Kidney (tissue), 14 donors: ENCODE measurements around the gene ALPL. TPM values are rescaled to one million over a fixed set of nuclear protein-coding genes. Genes with fewer than 3 reads are reported as not detected.

Source experiments
- DNase-seq, 5 donors: peaks; one replicate each; pipeline ENCODE4 v3.0.0-alpha.2; 2013 to 2020
- FAIRE-seq: peaks from 2 replicates; lab custom pipeline; 2012; peaks lifted over from hg19 to GRCh38; lab: Jason Lieb, UNC
- H3K27ac ChIP-seq, 2 donors: one replicate each; pipeline ENCODE4 v1.7.0; 2013; ENCODE audit warnings: low read depth in 2 of 2, low read length in 2 of 2, inconsistent platforms in 1 of 2
- H3K27me3 ChIP-seq: one replicate; pipeline ENCODE4 v1.7.1; 2013; ENCODE audit warnings: low read length, inconsistent platforms; ENCODE audit not compliant: control insufficient read depth, insufficient read depth
- H3K36me3 ChIP-seq, 3 donors: one replicate each; pipeline versions ENCODE4 v1.7.0 to v1.7.1; 2013; ENCODE audit warnings: low read length in 3 of 3, control low read depth in 1 of 3, inconsistent platforms in 1 of 3; ENCODE audit not compliant: insufficient read depth in 3 of 3, control insufficient read depth in 2 of 3
- H3K4me1 ChIP-seq, 3 donors: one replicate each; pipeline versions ENCODE4 v1.7.0 to v1.7.1; 2013; ENCODE audit warnings: low read length in 3 of 3, inconsistent platforms in 1 of 3, low read depth in 1 of 3; ENCODE audit not compliant: control insufficient read depth in 2 of 3, insufficient read depth in 2 of 3
- H3K4me3 ChIP-seq, 3 donors: one replicate each; pipeline versions ENCODE4 v1.7.0 to v1.8.1; 2013; ENCODE audit warnings: low read length in 3 of 3, control low read depth in 1 of 3, inconsistent platforms in 1 of 3
- H3K9ac ChIP-seq, 3 donors: one replicate each; pipeline versions ENCODE4 v1.7.0 to v1.7.1; 2013; ENCODE audit warnings: low read length in 3 of 3, control low read depth in 1 of 3, inconsistent platforms in 1 of 3
- H3K9me3 ChIP-seq, 3 donors: one replicate each; pipeline versions ENCODE4 v1.7.0 to v1.7.1; 2013; ENCODE audit warnings: low read length in 3 of 3, control low read depth in 1 of 3, inconsistent platforms in 1 of 3; ENCODE audit not compliant: control insufficient read depth in 2 of 3, insufficient read depth in 1 of 3
- CTCF ChIP-seq: IDR thresholded peaks from 3 replicates; pipeline ENCODE4 v1.5.1; 2012; ENCODE audit warnings: mild to moderate bottlenecking, moderate library complexity, borderline replicate concordance; ENCODE audit not compliant: insufficient read depth; ENCODE audit errors: extremely low read depth
- intact Hi-C: fragments of 100-400 bp; cut with DNase I; formaldehyde crosslinking; loops from one replicate; pipeline ENCODE4 v1.11.1; 2022
- polyA plus RNA-seq: library from polyadenylated mRNA; stranded (reverse); fragments of 350-450 nt; fragmentation: Illumina TruSeq; extraction: RNeasy Lipid Tissue Mini Kit (QIAGEN cat#74804); gene quantifications from one replicate; pipeline ENCODE4 v1.2.3, GENCODE V29; 2014; ENCODE audit warnings: low read depth, low replicate concordance; ENCODE audit not compliant: insufficient read depth
- total RNA-seq: library from RNA; stranded (reverse); fragmentation: NEBNext Ultra II Directional; extraction: Animal tissue kit (Norgen Biotek cat#: 25700); gene quantifications from one replicate; pipeline ENCODE4 v1.2.1, GENCODE V29; 2021
- donor health status: control.
- donor health status: control.
- donor health status: control.
- donor health status: control.
- donor health status: control.
- donor health status: DM: yes; HTN: yes; CAD: no.
- donor health status: Normal renal cell carcinoma (clear cell type).

ALPL gene
- total and polyA plus RNA-seq, 2 donors from 2014 or later = 8.4 to 133 TPM

DNA sequence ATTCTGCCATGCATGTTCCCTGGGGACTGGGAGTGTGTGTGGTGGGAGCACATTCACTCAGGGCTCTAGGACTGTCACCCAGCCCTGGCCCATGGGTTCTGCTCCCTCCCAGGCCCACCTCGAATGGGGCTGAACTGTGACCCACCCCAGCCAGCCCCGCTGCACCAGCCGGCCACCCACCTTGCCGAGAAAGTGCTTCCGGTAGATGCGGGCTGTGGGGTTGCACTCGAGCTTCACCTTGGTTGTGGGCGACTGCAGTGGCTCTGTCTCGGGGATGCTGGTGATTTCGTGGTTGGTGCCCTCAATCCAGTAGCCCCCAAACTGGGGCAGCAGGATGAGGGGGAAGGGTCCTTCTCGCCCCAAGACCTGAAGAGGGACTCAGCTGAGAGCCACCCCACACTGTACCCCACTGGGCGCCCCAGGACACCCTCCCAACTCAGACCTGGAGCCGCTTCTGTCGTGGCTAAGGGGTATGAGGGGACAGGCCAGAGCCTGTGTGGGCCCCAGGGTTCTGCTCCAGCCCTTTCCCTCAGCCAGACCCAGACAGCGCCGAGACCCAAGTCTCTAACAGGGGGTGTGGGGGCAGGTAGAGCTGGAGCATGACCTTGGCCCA is 108.0 kb downstream of the ALPL start:
- Histone ChIP-seq H3K4me3 (no peak overlapping the region), H3K27ac (no peak overlapping the region), H3K36me3 (peaks cover 0 to 22% (median 6%) of the 10 kb centered on the region in 3 donors), H3K9ac (no peak overlapping the region), H3K9me3 (no peaks in the 10 kb centered on the region), H3K4me1 (peaks cover 0 to 3% (median 0%) of the 10 kb centered on the region in 3 donors), H3K27me3 (no peaks in the 10 kb centered on the region)
- DNase-seq (peak in 1 of 5 donors; percentile 66), FAIRE-seq (no peak)
- intact Hi-C loops = no loop called here
- TF ChIP-seq CTCF = no peak

DNA sequence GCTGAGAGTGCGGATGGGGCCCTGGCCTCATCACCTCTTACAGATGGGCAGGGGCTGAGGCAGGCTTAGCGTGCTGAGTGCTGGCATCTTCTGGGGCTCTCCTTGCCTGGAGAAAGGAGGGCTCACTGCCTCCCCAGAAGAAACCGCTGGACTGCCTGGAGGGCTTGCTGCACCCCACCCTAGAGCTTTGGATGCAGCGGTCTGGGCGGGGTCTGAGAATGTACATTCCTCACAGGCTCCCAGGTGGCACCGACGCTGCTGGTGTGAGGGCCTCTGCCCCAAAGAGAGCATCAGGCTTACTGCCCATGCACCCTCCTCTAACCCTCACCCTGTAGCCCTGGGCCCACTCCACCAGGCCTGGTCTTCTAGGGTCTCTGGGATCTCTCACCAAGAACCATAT is 108.8 kb downstream of the ALPL start:
- H3K4me3 ChIP-seq = no peak overlapping the region
- H3K4me1 ChIP-seq = peaks cover 0 to 7% (median 4%) of the 10 kb centered on the region in 3 donors
- H3K27ac ChIP-seq = no peak overlapping the region
- FAIRE-seq (no peak), DNase-seq (peak in 1 of 5 donors; percentile 44)
- no peak overlapping the region for H3K9ac ChIP-seq
- H3K27me3 ChIP-seq = no peaks in the 10 kb centered on the region
- intact Hi-C loops = no loop called here
- TF ChIP-seq CTCF = no peak
- no peaks in the 10 kb centered on the region for H3K9me3 ChIP-seq
- H3K36me3 ChIP-seq = peaks cover 0 to 14% (median under 1%) of the 10 kb centered on the region in 3 donors

DNA sequence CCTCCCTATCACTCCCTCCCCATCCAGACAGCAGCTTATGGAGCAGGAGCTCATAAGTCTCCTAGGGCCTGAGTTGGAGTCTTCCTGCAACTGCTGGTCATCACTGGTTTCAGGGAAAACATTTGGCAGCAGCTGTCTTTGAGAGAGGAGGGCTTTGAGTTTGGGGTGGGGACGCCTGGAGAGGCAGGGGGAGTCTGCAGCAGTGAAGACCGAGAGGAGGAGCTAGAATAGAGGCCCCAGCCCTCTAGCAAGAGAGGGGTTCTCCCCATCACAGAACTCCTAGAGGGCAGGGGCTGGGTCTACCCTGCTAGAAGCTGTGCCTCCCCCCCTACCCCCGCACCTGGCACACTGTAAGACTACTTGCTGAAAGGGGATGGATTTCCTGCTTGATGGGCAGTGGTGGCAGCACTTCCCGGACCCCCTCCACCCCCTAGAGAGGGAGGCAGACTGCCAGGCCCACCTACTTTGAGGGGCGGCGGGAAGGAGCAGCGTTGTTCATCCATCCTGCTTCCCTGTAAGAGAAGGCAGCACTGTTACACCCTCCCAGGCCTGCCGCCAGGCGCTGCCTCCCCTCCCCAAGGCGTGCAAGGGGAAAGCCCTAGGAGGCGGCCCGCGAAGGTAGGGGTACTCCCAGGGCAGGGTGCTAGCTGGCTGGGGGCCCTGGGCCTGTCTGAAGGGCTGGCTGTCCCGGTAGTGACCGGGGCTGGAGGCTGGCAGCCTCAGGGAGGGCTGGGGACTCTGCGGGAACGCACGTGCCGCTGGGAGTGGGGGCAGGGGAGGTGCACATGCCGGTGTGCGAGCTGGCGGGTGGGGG is 109.5 kb downstream of the ALPL start:
- Histone ChIP-seq H3K4me3 (no peak overlapping the region), H3K36me3 (peaks cover 0 to 7% (median 0%) of the 10 kb centered on the region in 3 donors), H3K27me3 (no peaks in the 10 kb centered on the region), H3K27ac (peak overlapping the region in 1 of 2 donors; percentile 43), H3K9ac (no peak overlapping the region), H3K9me3 (no peaks in the 10 kb centered on the region), H3K4me1 (peaks cover 0 to 15% (median 12%) of the 10 kb centered on the region in 3 donors)
- DNase-seq (peak in 1 of 5 donors; percentile 83), FAIRE-seq (no peak)
- TF ChIP-seq CTCF = no peak
- intact Hi-C loops = no loop called here
